ENCODE data around the gene TTC13.

The TTC13 gene

DNA sequence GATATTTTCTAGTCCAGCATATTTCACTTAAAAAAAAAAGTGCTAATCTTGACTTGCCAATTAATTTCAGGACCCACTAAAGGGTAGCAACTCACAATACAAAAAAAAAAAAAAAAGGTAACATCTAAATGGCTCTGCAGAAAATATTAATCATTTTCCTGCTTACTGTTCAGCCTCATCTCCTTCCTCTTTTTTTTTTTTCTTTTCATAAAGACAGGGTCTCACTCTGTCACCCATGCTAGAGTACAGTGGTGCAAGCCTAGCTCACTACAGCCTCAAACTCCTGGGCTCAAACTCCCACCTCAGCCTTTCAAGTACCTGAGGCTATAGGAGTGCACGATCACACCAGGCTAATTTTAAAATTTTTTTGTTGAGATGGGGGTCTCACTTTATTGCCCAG is 30.4 kb downstream of the TTC13 start:
- TF ChIP-seq, protein P1, sequence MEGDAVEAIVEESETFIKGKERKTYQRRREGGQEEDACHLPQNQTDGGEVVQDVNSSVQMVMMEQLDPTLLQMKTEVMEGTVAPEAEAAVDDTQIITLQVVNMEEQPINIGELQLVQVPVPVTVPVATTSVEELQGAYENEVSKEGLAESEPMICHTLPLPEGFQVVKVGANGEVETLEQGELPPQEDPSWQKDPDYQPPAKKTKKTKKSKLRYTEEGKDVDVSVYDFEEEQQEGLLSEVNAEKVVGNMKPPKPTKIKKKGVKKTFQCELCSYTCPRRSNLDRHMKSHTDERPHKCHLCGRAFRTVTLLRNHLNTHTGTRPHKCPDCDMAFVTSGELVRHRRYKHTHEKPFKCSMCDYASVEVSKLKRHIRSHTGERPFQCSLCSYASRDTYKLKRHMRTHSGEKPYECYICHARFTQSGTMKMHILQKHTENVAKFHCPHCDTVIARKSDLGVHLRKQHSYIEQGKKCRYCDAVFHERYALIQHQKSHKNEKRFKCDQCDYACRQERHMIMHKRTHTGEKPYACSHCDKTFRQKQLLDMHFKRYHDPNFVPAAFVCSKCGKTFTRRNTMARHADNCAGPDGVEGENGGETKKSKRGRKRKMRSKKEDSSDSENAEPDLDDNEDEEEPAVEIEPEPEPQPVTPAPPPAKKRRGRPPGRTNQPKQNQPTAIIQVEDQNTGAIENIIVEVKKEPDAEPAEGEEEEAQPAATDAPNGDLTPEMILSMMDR (IDR thresholded peaks at IDR 0.05; ENCODE audit: control extremely low read depth, extremely low read depth, low read depth, missing control alignments) = no peak
- DNase-seq (ENCODE audit: extremely low spot score) = no peak
- ChIA-PET CTCF (interaction anchor here (1.3 to 1.5 kb wide), 2 partner anchors 10 to 30 kb away, joined by 4 to 9 read pairs; no protein-coding TSS in a partner anchor), POLR2A (no interaction called here)

- ChIA-PET POLR2A (no interaction called here), CTCF (no interaction called here)
- TF ChIP-seq, protein P1 (IDR thresholded peaks at IDR 0.05; ENCODE audit: control extremely low read depth, extremely low read depth, low read depth, missing control alignments) = no peak
- no peak for DNase-seq (ENCODE audit: extremely low spot score)
Observed at GRCh38 chr1:230943048-230943593, 35.5 kb downstream of the TTC13 start.

DNA sequence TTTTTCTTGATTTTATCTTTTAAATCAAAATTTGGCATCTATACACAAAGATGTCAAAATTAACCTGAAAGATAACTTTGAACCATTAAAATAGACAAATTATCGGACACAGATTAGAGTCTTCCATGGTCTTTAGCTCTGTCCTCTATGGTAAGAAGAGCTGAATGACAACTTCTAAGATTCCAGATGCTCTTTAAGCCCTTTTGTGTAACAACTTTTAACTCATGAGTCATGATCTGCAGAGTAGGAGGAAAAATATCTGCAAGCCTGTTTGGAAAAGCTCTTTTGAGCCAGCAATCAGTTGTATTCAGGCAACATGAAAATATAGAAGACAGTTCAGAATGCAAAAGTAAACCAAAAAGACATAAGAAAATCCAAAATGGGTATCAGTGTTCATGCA is 37.8 kb downstream of the TTC13 start:
- ChIA-PET POLR2A (no interaction called here), CTCF (interaction anchor here (0.8 to 1.4 kb wide), 4 partner anchors 18 to 271 kb away, joined by 3 to 5 read pairs (median 3); no protein-coding TSS in a partner anchor)
- TF ChIP-seq, protein P1 (IDR thresholded peaks at IDR 0.05; ENCODE audit: control extremely low read depth, extremely low read depth, low read depth, missing control alignments) = no peak
- DNase-seq (ENCODE audit: extremely low spot score) = no peak

GRCh38 chr1:230939806-230940489 is 38.7 kb downstream of the TTC13 start:
- ChIA-PET POLR2A (no interaction called here), CTCF (interaction anchor here (1.2 to 1.4 kb wide), 2 partner anchors 18 to 22 kb away, joined by 3 to 5 read pairs; no protein-coding TSS in a partner anchor)
- DNase-seq (ENCODE audit: extremely low spot score) = no peak
- TF ChIP-seq, protein P1 (IDR thresholded peaks at IDR 0.05; ENCODE audit: control extremely low read depth, extremely low read depth, low read depth, missing control alignments) = no peak

DNA sequence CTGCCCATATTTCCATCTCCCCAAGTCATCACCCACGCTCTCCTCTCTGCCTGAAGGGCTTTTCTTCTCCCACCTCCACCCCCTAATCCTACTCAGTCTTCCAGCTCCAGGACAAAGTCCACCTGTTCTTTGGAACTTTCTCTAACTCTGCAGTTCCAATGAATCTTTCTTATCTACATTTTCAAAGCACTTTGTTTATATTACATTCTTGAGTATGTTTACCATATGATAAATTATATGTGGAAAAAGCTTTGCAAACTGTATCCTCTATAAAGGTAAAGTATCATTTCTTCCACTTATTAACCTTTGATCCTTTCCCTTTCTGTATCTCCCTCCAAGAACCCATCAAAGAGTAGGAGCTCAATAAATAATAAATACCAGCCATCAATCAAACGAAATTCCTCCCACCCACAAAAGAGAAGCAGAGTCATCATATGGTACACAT is 39.7 kb downstream of the TTC13 start:
- CTCF ChIA-PET = interaction anchor here (1.1 to 1.2 kb wide), 3 partner anchors 19 to 53 kb away, joined by 3 read pairs; no protein-coding TSS in a partner anchor
- TF ChIP-seq, protein P1 (IDR thresholded peaks at IDR 0.05; ENCODE audit: control extremely low read depth, extremely low read depth, low read depth, missing control alignments) = no peak
- POLR2A ChIA-PET = no interaction called here
- DNase-seq (ENCODE audit: extremely low spot score) = no peak

GRCh38 chr1:230937371-230937770 is 41.3 kb downstream of the TTC13 start:
- TF ChIP-seq, protein P1 (IDR thresholded peaks at IDR 0.05; ENCODE audit: control extremely low read depth, extremely low read depth, low read depth, missing control alignments) = no peak
- POLR2A ChIA-PET = no interaction called here
- no peak for DNase-seq (ENCODE audit: extremely low spot score)
- CTCF ChIA-PET = no interaction called here
